ENCODE data around the gene MYO1B. TPM values are rescaled to one million over a fixed set of nuclear protein-coding genes. Genes with fewer than 3 reads are reported as not detected.

The MYO1B gene
- total and polyA plus RNA-seq, 2 donors (not counting 1 experiment from before 2014, with no cell fraction given) = 151 to 194 TPM

DNA sequence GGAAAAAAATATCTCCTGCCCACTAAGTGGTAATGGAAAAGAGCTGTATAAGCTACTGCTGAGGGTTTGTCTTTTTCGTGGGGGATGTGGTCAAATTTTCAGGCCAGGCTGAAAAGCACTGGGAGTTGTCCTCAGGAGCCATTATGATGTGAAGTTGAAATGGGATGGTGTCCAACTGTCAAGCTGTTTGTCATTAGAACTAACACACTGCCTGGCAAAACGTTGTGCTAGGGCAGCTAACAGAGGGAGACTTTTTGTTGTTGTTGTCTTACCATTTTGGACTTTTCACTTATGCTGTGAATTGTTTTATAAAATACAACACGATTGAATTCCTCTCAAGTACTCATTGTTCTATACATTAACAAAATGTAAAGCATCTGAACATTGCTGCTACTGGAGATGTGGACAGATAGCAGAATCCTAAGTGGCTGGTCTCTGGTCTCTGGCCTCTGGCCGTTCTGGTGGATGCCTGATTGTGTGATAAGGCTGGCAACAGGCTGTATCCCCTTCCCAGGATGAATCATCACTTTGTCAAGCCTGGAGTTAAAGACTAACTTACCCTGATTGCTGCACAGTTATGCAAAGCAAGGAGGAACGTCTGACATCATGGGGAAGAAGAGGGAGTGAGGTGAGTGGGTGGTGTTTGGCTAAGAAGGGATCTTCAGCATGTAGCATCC is 2.3 kb downstream of the MYO1B start:
- peaks cover 71% of the 10 kb centered on the region for H3K79me2 ChIP-seq (ENCODE audit: control insufficient read depth, insufficient read depth, low read length)
- peak overlapping the region; percentile 90 for H3K9ac ChIP-seq (ENCODE audit: insufficient read depth, low read length)

DNA sequence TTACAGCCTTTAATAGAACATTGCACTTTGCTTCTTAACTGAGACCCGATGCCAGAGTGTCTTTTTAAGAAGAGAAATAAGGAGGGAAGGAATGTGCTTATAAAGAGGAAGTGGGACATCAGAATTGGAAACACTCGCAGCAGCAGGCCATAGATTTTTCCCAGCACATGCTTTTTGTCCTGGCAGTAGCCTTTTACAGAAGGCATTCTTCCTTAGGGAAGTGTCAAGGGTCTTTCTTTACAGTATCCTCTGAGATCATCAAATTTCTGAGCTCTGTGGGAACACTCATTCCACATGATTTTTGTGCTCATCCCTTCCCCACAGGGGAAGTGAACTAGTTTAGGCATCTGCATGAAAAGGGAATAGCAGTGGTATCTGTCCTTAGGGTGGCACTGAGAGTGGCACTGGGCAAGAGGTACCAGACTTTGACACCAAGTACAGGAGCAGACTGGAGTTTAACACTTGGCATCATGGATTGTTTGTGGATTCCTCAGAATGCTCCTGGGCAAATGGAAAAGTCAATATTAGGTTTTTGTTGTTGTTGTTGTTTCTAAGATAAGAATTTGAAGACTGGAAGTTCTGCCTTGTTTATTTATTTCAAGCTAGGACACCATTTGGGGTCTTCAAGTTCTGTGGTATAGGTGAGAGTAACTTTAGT is 4.1 kb downstream of the MYO1B start:
- H3K27me3 ChIP-seq (ENCODE audit: control insufficient read depth, insufficient read depth, low read length) = no peaks in the 10 kb centered on the region
- peaks cover 23% of the 10 kb centered on the region for H3K4me1 ChIP-seq (ENCODE audit: control insufficient read depth, extremely low read depth, insufficient read depth, low read length)
- peaks cover 87% of the 10 kb centered on the region for H3K79me2 ChIP-seq (ENCODE audit: control insufficient read depth, insufficient read depth, low read length)
- TF ChIP-seq, protein P1, sequence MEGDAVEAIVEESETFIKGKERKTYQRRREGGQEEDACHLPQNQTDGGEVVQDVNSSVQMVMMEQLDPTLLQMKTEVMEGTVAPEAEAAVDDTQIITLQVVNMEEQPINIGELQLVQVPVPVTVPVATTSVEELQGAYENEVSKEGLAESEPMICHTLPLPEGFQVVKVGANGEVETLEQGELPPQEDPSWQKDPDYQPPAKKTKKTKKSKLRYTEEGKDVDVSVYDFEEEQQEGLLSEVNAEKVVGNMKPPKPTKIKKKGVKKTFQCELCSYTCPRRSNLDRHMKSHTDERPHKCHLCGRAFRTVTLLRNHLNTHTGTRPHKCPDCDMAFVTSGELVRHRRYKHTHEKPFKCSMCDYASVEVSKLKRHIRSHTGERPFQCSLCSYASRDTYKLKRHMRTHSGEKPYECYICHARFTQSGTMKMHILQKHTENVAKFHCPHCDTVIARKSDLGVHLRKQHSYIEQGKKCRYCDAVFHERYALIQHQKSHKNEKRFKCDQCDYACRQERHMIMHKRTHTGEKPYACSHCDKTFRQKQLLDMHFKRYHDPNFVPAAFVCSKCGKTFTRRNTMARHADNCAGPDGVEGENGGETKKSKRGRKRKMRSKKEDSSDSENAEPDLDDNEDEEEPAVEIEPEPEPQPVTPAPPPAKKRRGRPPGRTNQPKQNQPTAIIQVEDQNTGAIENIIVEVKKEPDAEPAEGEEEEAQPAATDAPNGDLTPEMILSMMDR (conservative IDR thresholded peaks at IDR 0.05 in 1 of 2, IDR thresholded peaks at IDR 0.05 in 1 of 2; ENCODE audit: low read depth in 1 of 2, low read length in 2 of 2) = no peak
- TF ChIP-seq EZH2 (IDR thresholded peaks at IDR 0.05; ENCODE audit: low read length, missing control alignments) = no peak
- H4K20me1 ChIP-seq (ENCODE audit: control insufficient read depth, extremely low read depth, insufficient read depth, low read length) = no peaks in the 10 kb centered on the region
- DNase-seq (ENCODE audit: low read depth in 2 of 2) = peak; percentile 34 to 42
- peak overlapping the region; percentile 80 for H3K27ac ChIP-seq (ENCODE audit: insufficient read depth, low read length)
- no peak overlapping the region for H2AFZ ChIP-seq (ENCODE audit: low read length)
- H3K9ac ChIP-seq (ENCODE audit: insufficient read depth, low read length) = no peak overlapping the region
- H3K9me3 ChIP-seq (ENCODE audit: control insufficient read depth, insufficient read depth, low read depth, low read length) = no peaks in the 10 kb centered on the region
- H3K4me3 ChIP-seq (replicated peaks in 1 of 4; ENCODE audit: control extremely low read depth in 1 of 4, insufficient read depth in 1 of 4, low read depth in 3 of 4, low read length in 4 of 4) = no peak overlapping the region
- H3K4me2 ChIP-seq (ENCODE audit: extremely low read depth, insufficient read depth, low read length) = peak overlapping the region; percentile 15
- H3K36me3 ChIP-seq (ENCODE audit: control insufficient read depth, insufficient read depth, low read length) = no peaks in the 10 kb centered on the region

More for the DNA sequence above, 2.3 kb downstream of the MYO1B start:
- H3K4me1 ChIP-seq (ENCODE audit: control insufficient read depth, extremely low read depth, insufficient read depth, low read length) = peaks cover 23% of the 10 kb centered on the region
- H3K36me3 ChIP-seq (ENCODE audit: control insufficient read depth, insufficient read depth, low read length) = no peaks in the 10 kb centered on the region
- peak overlapping the region; percentile 80 to 93 (median 84) for H3K4me3 ChIP-seq (replicated peaks in 1 of 4; ENCODE audit: control extremely low read depth in 1 of 4, insufficient read depth in 1 of 4, low read depth in 3 of 4, low read length in 4 of 4)
- H3K4me2 ChIP-seq (ENCODE audit: extremely low read depth, insufficient read depth, low read length) = peak overlapping the region; percentile 98
- DNase-seq (ENCODE audit: low read depth in 2 of 2) = peak; percentile 89 to 99
- no peaks in the 10 kb centered on the region for H3K27me3 ChIP-seq (ENCODE audit: control insufficient read depth, insufficient read depth, low read length)
- TF ChIP-seq, protein P1 (conservative IDR thresholded peaks at IDR 0.05 in 1 of 2, IDR thresholded peaks at IDR 0.05 in 1 of 2; ENCODE audit: low read depth in 1 of 2, low read length in 2 of 2) = no peak
- TF ChIP-seq EZH2 (IDR thresholded peaks at IDR 0.05; ENCODE audit: low read length, missing control alignments) = no peak
- no peaks in the 10 kb centered on the region for H3K9me3 ChIP-seq (ENCODE audit: control insufficient read depth, insufficient read depth, low read depth, low read length)
- H2AFZ ChIP-seq (ENCODE audit: low read length) = no peak overlapping the region
- H3K27ac ChIP-seq (ENCODE audit: insufficient read depth, low read length) = peak overlapping the region; percentile 80
- H4K20me1 ChIP-seq (ENCODE audit: control insufficient read depth, extremely low read depth, insufficient read depth, low read length) = no peaks in the 10 kb centered on the region

DNA sequence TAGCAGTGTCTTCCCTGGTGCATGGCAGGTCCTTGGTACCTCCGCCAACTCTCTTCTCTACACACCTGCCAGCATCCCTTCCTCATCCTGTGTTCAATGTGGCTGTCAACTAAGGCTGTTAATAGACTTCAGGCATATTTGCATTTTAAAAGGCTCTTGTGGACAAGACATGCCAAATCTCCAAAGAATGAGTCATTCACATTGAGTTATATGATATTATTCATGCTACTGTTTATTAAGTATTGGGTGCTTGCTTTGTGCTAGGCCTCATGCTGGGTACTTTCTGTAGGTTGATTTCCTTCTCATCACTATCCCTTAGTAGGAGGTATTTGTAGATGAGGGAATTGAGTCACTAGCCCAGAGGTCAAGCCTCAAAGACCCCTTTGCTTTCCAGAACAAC is 5.2 kb downstream of the MYO1B start:
- Histone ChIP-seq H3K27ac (ENCODE audit: insufficient read depth, low read length) (peak overlapping the region; percentile 50), H3K79me2 (ENCODE audit: control insufficient read depth, insufficient read depth, low read length) (peaks cover 98% of the 10 kb centered on the region), H4K20me1 (ENCODE audit: control insufficient read depth, extremely low read depth, insufficient read depth, low read length) (no peaks in the 10 kb centered on the region), H3K36me3 (ENCODE audit: control insufficient read depth, insufficient read depth, low read length) (no peaks in the 10 kb centered on the region), H3K4me3 (replicated peaks in 1 of 4; ENCODE audit: control extremely low read depth in 1 of 4, insufficient read depth in 1 of 4, low read depth in 3 of 4, low read length in 4 of 4) (no peak overlapping the region), H3K9me3 (ENCODE audit: control insufficient read depth, insufficient read depth, low read depth, low read length) (no peaks in the 10 kb centered on the region), H3K4me2 (ENCODE audit: extremely low read depth, insufficient read depth, low read length) (peak overlapping the region; percentile 21), H2AFZ (ENCODE audit: low read length) (no peak overlapping the region), H3K4me1 (ENCODE audit: control insufficient read depth, extremely low read depth, insufficient read depth, low read length) (peaks cover 23% of the 10 kb centered on the region), H3K9ac (ENCODE audit: insufficient read depth, low read length) (no peak overlapping the region), H3K27me3 (ENCODE audit: control insufficient read depth, insufficient read depth, low read length) (no peaks in the 10 kb centered on the region)
- no peak for TF ChIP-seq EZH2 (IDR thresholded peaks at IDR 0.05; ENCODE audit: low read length, missing control alignments)
- TF ChIP-seq, protein P1 (conservative IDR thresholded peaks at IDR 0.05 in 1 of 2, IDR thresholded peaks at IDR 0.05 in 1 of 2; ENCODE audit: low read depth in 1 of 2, low read length in 2 of 2) = no peak
- DNase-seq (ENCODE audit: low read depth in 2 of 2) = peak; percentile 56

All from fibroblast of lung (primary cell).